GM19397 (cell line): ENCODE measurements around the gene RHBDF1.

ENCODE experiments used
- ATAC-seq: cut with Tn5 transposase; IDR thresholded peaks from one replicate; pipeline ENCODE4 v1.9.1; 2021; ENCODE audit warnings: mild to moderate bottlenecking, moderate library complexity; ENCODE audit not compliant: unreplicated experiment

RHBDF1 gene

DNA sequence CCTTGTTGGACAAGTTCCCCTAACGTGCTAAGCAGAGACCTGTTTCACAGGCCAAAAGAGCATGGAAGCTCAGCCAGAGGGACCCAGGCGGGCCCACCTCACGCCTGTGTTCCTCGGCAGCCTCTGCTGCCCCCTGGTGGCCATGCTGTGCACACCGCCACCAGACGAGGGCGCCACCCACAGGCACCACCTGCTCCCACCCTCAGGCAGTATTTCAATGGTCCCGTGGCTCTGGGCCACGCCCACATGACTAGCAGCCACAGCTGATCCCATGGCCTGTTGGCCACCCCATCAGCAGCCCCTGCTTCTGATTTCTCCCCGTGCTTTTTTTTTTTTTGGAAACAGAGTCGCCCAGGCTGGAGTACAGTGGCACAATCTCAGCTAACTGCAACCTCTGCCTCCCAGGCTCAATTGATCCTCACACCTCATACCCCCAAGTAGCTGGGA is 24.5 kb upstream of the RHBDF1 start:
- ATAC-seq, result no peak

DNA sequence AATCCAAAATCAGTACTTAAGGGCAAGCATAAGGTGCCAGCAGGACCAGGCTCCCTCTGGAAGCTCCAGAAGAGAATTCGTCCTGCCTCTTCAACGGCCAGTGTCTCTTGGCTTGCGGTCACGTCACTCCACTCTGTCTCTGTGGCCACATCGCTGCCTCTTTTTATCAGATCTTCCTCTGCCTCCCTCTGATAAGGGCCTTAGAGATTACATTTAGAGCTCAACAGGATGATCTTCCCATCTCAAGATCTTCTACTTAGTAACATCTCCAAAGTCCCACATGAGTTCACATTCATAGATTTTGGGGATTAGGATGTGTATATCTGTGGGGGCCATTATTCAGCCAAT is 22.5 kb upstream of the RHBDF1 start:
- no peak for ATAC-seq

DNA sequence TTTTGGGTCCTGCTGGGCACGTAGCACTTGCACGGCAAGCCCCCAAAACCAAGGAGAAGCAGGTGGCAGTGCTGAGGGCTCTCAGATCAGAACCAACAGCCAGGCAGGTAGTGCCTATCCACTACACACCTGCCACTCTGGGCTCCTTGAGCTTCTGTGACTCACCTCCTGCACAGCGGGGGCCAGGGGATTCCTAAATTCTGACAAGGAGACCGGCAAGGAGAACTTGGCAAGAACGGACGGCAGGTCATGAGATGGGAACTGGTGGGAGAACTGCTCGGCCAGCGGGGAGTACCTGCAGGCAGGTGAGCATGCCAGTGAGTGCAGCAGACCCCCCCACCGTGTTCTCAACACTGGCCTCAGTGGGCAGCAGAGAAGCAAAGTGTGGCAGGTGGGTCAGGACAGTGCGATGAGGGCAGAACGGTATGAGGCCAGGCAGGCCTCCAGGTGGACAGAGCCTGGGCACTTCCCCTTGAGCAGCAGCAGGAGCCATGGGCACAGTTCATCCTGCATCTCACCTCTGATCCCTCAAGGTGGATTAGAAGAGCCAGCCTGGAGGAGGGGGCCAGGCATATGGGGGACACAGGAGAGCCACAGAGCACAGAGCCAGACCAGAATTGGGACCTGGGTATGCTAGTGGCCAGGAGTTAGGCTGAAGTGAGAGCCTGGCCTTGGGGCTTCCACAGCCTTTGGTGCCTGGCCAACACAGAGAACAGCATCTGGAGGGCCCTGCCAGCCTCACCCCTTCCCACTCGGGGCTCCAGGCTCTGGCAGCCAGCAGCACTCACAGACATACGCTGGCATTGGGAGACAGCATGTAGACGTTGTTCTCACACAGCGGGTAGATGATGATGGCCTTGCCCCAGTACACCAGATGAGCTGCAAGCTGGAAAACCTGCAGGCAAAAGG is 20.3 kb upstream of the RHBDF1 start:
- no peak for ATAC-seq

DNA sequence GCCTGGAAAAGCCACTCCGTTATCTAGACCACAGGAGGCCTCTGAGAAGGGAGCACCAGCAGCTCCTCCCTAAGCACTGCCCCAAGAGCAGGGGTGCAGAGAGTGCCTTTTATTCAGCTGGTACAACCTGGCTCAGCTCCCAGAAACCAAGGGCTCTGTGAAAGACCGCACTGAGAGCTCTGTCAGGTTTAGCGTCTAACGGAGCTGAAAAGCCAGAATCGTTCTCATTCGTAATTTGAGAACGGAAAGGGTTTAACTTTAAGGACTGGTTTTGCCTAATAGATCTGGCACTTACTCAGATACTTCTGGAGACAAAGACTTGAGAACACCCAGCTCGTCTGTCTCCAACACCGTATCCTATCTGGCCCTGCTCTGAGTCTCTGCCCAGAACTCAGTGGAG is 19.1 kb upstream of the RHBDF1 start:
- ATAC-seq, result no peak

DNA sequence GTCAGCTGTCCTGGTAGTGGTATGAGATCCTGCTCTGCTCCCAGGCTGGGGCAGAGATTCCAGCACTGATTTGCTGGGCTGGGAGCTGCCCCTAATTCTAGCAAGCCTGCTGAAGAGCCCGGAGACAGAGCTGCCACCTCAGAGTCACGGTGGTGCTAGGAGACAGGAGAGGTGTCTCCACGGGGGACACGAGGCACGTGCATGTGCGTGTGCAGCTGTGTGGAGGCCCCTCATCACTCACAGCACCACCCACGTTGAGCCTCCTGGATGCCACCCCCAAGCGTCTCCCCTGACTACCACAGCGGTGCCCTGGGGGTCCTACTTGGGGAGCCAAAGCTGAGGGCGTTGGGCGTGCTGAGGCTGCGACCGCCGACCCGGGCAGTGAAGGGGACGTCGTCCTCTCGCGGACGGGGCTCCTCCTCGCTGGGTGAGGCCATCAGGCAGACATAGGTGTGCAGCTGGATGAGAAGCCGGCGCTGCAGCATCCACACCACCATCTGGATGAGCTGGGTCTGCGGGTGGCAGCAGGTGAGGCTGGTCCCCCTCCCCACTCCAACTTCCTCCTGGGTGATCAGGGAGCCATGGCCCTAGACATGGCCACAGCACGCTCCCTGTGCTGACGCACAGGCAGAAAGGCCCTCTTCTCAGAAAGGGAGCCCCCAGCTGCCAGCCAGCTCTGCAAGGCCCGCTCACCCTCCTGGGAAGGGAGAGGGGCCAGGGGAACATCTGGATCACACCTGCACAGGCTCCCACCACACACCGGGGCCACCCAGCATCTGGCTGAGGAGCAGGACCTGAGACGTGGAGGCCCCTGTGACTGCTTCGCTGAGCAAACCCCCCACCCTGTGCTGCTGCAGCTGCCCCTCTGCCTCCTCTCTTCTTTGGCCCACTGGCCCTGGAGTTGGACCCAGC is 17.2 kb upstream of the RHBDF1 start:
- ATAC-seq, result no peak

DNA sequence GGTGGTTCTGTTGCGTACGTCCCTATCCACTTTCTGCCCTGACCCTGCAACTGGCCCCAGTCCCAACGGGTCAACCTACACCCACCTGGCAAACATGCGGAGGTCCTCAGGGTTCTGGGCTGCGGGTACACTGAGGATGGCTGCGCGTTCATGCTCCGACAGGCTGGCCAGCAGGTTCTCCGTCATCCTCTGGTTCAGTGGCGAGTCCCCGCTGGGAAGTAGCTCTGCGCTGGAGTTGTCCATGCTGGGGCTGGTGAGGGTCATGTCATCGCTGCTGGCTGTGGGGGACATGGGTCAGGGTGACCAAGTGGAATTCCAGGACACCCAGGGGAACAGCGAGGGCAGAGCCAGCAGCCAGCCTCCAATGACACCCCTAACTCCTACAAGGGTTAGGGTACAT is 16.2 kb upstream of the RHBDF1 start:
- ATAC-seq, result no peak

DNA sequence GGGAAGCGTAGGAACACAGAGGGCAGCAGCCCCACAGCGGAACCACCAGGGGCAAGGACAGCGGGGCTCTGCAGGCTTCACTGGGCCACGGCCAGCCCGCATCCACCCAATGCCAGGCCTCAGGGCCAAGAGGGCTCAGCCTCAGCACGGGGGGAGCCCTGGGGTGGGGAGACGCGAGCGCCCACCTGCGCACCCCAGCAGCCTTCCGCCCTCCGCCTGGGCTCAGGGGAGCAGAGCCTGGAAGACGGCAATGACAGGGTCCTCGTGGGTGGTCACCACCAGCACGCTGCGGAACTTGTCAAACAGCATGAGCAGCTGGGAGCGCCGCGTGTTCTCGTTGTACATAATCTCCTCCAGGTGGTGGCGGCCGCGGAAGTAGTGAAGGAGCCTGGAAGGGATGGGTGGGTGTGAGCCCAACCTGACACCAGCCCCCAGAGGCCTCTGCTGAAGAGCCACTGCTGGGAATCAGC is 14.1 kb upstream of the RHBDF1 start:
- ATAC-seq, result no peak

DNA sequence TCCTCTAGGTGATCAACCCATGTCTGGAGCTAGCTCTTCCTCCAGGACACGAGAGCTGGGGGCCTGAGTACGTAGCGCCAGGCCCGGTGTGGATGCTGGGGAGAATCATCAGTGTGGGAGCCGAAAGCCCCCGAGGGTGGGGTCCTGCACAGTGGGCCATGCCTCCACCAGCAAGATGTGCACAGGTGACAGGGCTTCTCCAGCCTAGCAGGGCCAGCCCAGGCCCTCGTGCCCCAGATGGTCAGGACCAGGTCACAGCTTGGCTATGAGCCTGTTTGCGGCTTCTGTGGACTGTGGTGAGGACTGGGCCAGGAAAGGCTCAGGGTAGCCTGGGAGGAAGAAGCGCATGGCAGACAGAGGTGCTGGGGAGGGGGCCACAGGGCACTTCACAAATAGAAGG is 13.4 kb upstream of the RHBDF1 start:
- no peak for ATAC-seq

DNA sequence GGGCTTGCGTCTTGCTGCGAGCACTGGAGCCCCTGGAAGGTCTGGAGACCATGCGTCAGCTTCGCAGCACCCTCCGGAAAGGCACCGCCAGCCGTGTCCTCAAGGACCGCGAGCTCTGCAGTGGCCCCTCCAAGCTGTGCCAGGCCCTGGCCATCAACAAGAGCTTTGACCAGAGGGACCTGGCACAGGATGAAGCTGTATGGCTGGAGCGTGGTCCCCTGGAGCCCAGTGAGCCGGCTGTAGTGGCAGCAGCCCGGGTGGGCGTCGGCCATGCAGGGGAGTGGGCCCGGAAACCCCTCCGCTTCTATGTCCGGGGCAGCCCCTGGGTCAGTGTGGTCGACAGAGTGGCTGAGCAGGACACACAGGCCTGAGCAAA is 13.0 kb upstream of the RHBDF1 start:
- ATAC-seq, result no peak

DNA sequence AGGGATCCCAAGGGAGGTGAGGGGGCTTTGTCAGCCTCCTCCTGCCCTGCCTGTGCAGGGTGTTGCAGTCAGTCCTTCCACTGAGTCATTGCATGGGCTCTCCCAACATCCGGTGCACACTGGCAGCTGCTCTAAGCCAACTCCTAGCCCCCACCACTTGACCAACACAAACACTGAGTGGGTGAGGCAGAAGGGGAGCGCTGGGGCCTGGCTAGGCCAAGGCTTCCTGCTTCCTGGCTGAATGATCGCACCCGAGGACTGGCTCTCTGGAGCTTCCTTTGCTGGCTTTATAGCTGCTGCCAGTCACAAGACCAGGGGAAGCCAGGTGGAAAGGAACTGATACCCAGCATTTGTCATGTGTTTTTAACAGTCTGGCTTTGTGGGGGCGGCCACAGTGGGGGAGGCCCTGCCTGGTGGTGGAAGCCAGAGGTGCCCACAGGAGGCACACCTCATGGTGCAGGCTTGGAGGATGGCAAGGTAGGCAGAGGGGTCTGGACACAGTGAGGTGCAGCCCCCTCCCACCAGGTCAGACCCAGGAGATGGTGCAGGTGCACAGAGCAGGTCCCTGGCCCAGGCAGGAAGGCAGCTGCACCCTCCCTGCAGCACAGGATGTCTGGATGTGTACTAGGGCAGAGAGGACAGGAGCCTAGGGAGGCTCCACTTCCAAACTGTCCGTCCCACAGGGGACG is 12.4 kb upstream of the RHBDF1 start:
- peak; percentile 50 for ATAC-seq

DNA sequence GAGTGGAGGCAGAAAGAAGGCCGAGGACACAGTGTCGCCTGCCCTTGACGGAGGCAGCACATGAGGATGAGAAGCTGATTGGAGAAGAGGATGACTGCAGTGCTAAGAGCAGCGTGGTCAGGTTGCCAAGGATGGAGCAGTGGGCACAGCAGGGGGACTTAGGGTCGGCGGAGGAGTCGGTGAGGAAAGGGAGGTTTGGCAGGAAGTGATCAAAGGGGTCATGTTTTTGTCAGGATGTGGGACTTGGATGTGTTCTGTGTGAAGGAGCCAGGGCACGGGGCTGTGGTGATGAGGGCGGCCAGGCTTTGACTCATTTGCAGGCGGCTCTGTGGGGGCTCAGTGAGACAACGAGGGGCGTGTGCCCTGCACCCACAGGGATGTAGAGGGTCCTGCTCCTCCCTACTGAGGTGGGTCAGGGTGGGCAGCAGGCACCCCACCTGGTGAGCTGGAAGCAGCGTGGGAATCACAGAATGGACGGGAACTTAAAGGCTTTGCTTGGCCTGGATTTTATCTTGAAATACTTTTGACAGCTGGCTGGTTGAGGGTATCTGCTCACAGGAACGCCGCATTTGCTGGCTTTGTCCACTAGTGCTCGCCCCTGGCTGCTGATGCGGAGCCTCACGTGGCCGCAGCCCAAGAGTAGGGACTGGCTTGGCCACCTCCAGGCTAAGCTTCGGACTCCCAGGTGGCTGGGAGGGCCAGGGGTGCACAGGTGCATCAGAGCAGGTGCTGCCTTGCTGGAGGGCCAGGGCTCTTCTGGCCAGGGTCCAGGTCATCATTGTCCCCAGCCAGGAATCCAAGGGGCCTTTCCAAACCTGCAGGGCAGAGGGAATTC is 11.6 kb upstream of the RHBDF1 start:
- ATAC-seq, result no peak

DNA sequence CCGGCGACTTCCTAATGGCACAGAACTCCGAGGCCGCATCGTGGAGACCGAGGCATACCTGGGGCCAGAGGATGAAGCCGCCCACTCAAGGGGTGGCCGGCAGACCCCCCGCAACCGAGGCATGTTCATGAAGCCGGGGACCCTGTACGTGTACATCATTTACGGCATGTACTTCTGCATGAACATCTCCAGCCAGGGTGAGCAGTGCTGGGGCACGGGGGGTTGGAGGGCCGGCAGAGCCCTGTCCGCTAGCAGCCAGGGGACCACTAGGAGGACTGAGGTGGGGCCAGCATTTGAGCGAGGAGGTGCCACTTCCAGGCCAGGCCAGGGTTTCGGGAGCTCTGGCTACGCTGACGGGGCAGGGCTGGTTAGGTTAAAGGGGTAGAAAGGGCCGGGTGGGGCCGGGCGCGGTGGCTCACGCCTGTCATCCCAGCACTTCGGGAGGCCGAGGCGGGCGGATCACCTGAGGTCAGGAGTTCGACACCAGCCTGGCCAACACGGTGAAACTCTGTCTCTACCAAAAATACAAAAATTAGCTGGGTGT is 10.7 kb upstream of the RHBDF1 start:
- no peak for ATAC-seq

DNA sequence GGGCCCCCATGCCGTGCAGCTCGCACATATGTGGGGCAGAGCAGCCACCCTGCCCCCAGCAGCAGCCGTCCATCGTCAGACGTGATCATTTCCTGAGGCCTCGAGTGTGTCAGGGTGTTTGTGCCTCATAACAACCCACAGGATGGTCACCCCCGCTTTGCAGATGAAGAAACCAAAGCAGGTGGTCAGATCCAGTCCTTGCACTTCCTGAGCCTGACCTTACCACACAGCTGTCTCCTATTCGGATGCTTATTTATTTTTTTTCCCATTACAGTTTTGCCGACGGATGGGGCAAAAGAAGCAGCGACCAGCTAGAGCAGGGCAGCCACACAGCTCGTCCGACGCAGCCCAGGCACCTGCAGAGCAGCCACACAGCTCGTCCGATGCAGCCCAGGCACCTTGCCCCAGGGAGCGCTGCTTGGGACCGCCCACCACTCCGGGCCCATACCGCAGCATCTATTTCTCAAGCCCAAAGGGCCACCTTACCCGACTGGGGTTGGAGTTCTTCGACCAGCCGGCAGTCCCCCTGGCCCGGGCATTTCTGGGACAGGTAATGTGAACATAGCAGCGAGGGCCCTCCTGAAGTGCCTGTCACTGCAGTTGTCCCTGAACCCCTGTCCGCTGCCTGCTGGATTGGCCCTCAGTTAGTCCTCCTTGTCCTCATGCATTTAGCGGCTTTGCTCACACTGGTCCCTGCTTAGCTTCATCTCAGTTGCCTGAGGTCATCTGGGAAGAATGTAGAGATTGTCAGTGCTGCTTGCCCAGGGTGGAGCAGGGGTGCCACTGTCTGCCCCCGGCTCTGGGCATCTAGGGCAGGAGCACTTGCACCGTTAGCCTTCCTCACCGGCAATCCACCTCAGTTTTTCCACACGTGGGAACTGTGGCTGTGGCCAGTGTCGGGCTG is 7.0 kb upstream of the RHBDF1 start:
- no peak for ATAC-seq

DNA sequence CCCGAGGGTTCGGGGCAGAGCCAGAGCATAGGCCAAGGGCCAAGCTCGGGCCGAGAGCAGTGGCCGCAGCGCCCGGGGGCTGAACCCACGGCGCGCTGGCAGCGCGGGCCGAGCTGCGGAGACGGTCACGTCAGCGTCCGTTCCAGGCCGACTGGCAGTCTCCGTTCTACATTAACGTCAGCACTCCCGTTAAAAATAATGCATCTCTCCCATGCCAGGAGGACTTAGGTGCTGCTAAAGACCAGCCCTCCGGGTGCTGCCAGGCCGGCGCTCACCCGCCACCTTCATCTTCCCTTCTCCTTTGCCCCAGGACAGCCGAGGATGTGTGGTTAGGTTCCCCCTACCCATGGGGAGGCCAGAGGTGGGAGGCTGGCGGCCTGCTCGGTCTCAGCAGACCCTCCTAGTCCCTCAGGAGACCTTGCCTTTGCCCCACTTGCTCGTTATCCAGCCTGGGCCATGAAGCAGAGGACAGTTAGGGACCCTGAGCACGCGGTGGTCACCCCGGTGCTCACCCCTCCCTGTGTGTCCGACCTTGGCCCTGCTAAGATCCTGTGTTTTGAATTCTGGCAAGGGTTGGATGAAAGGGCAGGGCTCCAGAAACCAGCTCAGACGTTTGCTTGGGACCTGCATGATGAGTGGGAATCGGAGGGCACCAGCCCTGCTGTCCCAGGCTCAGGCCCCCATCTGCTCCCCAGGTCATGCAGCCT is 6.2 kb upstream of the RHBDF1 start:
- ATAC-seq, result peak; percentile 15

DNA sequence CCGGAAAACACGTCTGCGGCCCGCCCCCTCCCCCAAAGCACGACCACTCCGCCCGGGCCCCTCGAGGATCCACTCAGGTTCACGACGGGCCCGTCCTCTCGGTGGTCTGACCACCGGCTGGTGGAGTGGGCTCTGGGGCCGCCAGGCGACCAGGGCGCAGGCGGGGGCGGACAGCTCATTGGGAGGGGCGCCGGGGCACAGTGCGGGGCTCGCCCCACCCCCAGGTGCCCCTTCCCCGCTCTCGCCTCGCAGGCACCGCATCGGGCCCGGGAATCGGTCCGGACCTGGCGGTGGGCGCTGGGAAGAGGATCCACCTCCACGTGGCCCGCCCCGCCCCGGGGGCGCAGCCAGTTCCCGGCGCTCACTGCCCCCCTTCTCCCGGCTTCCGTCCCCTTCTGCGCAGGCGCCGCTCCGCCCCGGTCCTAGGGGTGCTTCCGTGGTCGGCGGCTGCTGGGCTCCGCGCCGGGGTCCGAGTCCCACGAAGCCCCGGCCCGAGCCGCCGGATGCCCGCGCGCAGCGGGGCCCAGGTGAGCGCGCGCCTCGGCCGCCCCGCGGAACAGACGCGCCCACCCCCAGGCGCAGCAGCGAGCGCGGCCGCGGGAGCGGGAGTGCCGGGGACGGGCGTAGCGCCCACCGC is 5.5 kb upstream of the RHBDF1 start, which contains the start of gene MPG:
MPG (plus strand) TSS at position 419 of the 637 bp plus-strand sequence; CDS start at position 504, 85 bp downstream.
- ATAC-seq, result peak; percentile 77

DNA sequence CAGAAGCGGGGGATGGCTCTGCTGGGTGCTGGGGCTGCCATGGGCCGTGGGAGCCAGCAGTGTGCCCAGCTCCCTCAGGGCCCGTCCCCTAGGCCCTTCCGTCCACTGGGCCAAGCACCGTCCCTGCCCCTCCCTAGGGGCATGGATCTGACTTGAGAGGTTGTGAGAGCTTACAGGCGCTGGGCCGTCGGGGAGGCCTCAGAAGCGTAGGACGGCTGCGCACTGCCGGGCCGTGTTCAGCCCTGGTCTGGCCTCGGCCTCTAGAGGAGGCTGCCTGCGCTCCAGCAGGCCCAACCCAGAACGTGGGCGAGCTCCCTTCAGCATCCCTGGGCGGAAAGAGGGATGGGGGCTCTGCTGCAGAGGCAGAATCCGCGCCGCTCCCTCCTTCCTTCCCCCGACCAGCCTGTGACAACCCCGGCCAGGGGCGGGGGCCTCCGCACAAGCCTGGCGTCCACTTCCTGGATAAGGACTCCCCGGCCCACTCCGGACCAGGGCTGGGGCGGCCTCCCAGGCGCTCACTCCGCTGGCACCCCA is 4.9 kb upstream of the RHBDF1 start:
- peak; percentile 26 for ATAC-seq

DNA sequence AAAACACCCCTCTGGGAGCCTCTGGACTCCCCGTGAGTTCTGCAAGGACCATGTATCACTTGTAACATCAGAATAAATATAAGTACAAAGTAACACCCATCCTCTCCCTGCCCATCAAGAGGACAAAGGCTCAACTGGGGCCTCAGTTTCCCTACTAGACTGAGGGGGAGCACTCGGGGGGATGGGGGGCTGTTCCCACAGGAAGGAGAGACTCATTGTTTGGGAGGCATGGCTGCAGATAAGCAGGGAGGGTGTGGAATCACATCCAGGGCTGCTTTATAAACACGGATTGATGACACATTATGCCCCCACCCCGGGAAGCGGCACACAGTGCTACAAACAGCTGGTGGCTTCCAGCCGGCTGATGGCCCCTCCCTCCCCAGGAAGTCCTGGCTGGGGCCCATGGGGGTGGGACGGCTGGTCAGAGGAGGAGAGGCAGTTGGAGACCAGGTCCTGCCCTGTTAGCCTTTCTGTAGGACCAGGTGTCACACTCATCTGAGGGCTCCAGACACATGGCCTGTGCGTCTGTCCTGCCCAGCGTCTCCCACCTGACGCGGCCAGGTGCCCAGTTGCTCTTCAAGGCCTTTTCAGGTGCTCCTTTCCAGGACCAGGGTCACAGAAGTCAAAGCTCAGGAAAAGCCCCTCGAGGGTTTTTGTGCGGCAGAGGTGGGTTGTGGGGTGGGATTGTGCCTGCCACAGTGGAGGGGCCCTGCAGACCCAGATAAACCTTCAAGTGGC is 4.3 kb upstream of the RHBDF1 start:
- no peak for ATAC-seq
